GM13977 (cell line): ENCODE measurements around the gene ARL3.
A peak's percentile ranks its signal among the peaks of the same experiment; 100 is the strongest.

Experiments
- DNase-seq: peaks from one replicate; pipeline ENCODE4 v3.0.0; 2012; ENCODE audit warnings: low spot score
- in situ Hi-C: fragments of 300-500 bp; cut with MboI; formaldehyde crosslinking; loops from one replicate; pipeline ENCODE4 v1.12.0; 2022; ENCODE audit warnings: low sequenced_read_pairs, low pct_unique_long_range_greater_than_20kb, mixed read lengths, inconsistent platforms; ENCODE audit not compliant: unreplicated experiment
- TF ChIP-seq, protein P1 (sequence below): IDR thresholded peaks from 2 replicates; pipeline ENCODE4 v1.5.1; 2012; ENCODE audit warnings: mild to moderate bottlenecking, control low read depth; ENCODE audit not compliant: insufficient read depth; ENCODE audit errors: extremely low read depth, missing control alignments

The ARL3 gene

DNA sequence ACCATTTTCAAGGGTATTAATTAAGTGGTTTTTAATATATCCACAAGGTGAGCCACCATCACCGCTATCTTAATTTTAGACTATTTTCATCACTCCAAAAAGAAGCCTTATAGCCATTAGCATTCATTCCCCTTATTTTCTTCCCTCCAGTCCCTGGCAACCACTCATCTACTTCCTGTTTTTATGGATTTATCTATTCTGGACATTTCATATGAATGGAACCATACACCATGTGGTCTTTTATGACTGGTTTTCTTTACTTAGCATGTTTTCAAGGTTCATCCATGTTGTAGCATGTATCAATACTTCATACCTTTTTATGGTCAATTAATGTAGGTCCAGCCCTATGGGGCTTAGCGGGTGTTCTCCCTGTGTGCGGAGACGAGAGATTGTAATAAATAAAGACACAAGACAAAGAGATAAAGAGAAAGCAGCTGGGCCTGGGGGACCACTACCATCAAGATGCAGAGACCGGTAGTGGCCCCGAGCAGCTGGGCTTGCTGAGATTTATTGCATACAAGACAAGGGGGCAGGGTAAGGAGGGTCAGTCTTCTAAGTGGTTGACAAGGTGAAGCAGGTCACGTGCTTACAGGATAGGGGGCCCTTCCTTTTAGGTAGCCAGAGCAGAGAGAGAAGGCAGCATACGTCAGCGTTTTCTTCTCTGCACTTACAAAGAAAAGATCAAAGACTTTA, 44.2 kb upstream of the ARL3 start:
- no peak for DNase-seq
- TF ChIP-seq, protein P1, sequence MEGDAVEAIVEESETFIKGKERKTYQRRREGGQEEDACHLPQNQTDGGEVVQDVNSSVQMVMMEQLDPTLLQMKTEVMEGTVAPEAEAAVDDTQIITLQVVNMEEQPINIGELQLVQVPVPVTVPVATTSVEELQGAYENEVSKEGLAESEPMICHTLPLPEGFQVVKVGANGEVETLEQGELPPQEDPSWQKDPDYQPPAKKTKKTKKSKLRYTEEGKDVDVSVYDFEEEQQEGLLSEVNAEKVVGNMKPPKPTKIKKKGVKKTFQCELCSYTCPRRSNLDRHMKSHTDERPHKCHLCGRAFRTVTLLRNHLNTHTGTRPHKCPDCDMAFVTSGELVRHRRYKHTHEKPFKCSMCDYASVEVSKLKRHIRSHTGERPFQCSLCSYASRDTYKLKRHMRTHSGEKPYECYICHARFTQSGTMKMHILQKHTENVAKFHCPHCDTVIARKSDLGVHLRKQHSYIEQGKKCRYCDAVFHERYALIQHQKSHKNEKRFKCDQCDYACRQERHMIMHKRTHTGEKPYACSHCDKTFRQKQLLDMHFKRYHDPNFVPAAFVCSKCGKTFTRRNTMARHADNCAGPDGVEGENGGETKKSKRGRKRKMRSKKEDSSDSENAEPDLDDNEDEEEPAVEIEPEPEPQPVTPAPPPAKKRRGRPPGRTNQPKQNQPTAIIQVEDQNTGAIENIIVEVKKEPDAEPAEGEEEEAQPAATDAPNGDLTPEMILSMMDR, result no peak
- in situ Hi-C loops, result no loop called here

DNA sequence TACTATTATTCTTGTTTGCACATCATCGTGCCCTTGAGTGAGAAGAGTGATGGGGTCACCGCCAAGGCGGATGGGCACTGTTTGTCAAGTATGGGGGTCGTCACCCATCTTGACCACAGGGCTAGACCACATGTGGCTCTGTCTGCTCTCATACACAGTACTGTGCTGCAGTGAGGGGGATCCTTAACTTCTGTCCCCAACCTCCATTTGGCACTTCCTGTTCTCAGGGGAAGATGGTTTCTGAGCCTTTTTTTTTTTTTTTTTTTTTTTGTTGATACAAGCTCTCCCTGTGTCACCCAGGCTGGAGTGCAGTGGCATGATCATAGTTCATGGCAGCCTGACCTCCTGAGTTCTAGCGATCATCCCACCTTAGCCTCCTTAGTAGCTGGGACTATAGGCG, 43.1 kb upstream of the ARL3 start:
- TF ChIP-seq, protein P1, result no peak
- in situ Hi-C loops, result no loop called here
- DNase-seq, result no peak

DNA sequence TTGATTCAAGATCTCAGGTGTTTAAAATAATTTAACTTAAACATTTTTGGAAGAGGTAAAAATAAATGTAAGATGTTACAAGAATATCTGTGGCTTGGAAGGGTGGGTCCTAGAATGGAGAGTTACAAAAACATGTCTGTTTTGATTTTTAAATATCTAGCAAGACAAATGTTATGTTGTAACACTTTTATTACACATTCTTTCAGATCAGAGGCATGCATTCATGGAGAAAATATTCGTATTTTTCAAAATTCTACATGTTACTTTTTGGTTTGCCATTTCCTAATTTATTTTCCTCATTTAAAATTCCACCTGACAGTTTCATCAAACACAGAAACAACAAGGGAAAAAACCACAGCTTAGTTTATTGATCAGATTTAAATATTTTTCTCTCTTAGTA, 39.5 kb upstream of the ARL3 start:
- TF ChIP-seq, protein P1, result no peak
- no peak for DNase-seq
- in situ Hi-C loops, result no loop called here

DNA sequence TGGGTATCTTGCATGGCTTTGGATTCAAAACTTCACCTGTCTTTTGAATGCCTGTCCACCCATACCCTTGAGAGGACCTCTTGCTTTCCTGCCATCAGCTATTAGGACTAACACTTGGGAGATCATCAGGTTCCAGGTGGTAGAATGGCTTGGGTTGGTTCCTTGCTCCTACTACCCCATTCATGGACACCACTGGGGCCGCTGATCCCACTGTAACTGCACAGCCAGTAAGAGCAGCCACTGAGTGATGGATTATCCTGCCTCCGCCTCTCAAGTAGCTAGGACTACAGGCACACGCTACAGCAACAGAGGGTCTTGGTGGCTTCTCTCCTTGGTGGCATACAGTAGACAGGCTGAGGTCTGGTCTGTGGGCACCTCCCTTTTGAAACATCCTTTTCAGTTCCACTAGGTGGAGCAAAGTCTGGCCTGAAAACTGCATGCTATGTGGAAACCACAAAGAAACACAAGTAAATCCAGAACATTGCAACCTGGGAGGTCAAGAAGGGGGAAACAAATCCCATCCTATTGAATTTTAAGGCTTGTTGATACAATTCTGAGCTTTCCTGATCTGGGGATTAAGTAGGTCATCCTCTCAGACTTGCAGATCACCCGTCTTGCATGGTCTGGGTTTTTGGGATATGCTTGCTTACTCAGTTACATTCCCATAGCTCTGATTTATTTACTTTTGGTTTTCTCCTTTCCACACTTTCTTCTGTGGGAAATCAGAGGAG, 38.9 kb upstream of the ARL3 start:
- TF ChIP-seq, protein P1, result peak; percentile 48
- peak; percentile 45 for DNase-seq
- in situ Hi-C loops, result no loop called here

DNA sequence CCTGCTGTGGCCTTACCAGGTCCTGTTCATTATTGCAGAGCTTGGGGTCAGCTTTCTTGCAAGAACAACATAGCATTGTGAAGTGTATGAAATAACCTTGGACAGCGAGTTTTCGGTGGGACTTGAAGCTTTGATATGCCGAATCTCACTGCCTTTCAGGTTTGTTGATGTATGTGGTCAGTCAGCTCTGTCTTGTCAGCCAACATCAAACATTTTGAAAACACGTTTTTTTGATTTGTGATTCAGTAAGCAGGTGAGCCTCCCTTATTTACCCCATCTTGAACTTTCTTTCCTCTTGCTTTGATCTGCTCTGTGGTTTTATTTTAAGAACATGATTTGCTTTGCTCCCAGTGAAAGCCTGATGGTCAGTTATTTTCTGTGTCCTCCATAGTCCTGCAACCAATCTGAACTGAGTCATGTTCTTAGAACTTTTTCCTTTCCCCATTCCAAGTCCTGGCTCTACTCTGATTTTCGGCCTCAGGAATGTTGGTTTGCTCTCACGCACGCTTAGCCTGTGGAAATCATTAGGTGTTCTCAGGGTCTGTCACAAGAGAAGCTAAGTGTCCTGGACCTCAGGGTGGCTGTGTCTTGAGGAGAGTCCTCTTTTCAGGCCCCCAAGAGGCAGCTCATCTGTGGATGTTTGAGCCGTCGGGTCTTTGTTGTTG, 38.2 kb upstream of the ARL3 start:
- TF ChIP-seq, protein P1, result no peak
- no peak for DNase-seq
- in situ Hi-C loops, result no loop called here

DNA sequence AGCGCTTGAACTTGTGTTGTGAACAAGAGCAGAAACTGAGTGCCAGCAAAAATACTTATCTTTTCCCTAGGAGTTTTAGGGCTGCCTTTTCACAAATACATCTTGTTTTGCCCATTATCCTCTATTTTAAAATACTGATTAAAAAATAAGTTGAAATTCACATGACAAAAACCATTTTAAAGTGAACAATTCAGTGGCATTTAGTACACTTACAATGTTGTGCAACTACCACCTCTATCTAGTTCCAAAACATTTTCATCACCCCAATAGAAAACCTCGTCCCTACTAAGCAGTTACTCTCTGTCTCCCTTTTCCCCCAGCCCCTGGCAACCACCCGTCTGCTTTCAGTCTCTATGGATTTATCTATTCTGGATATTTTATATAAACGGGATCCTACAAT, 31.0 kb upstream of the ARL3 start:
- in situ Hi-C loops, result no loop called here
- TF ChIP-seq, protein P1, result no peak
- no peak for DNase-seq
